ENCODE measurements around the gene ANKRD16. TPM values are rescaled to one million over a fixed set of nuclear protein-coding genes. Genes with fewer than 3 reads are reported as not detected.
A peak's percentile ranks its signal among the peaks of the same experiment; 100 is the strongest.

The ANKRD16 gene
- total RNA-seq (1 to 10 TPM; 3.2 to 4.0 TPM), total RNA-seq (4.4 to 7.2 reads per million in 2 donors)

- no peaks in the 10 kb centered on the region for H3K27me3 Mint-ChIP-seq
- peaks cover 2% of the 10 kb centered on the region for H3K36me3 Mint-ChIP-seq (ENCODE audit: low read depth)
- H3K4me1 Mint-ChIP-seq: peaks cover 46% of the 10 kb centered on the region
- H3K27ac Mint-ChIP-seq: peak within 1 kb of the TSS; percentile 92
- ATAC-seq (peak; percentile 90), DNase-seq (peak; percentile 97 to 98 (median 98))
- H3K9me3 ChIP-seq (ENCODE audit: control insufficient read depth, low read length, poor library complexity, severe bottlenecking): no peaks in the 10 kb centered on the region
- peak within 1 kb of the TSS; percentile 94 for H3K4me3 Mint-ChIP-seq
These were observed at the start of gene ANKRD16, which contains the start of gene FBH1 for GRCh38 chr10:5889624-5890451. Gene ANKRD16 (minus strand): TSS chr10:5889893. CDS start chr10:5889354, 539 bp downstream. Gene FBH1 (plus strand): TSS chr10:5890243. CDS start chr10:5890346, 103 bp downstream.

GRCh38 chr10:5938291-5938690, 48.6 kb upstream of the ANKRD16 start:
- ATAC-seq: no peak

GRCh38 chr10:5937016-5937415, 47.3 kb upstream of the ANKRD16 start:
- Mint-ChIP-seq H3K4me1 (peaks cover 6% of the 10 kb centered on the region), H3K27me3 (no peaks in the 10 kb centered on the region), H3K36me3 (ENCODE audit: low read depth) (peaks cover 16% of the 10 kb centered on the region), H3K4me3 (no peak overlapping the region), H3K27ac (no peak overlapping the region)
- ATAC-seq (no peak), DNase-seq (no peak)
- H3K9me3 ChIP-seq (ENCODE audit: control insufficient read depth, low read length, poor library complexity, severe bottlenecking): no peaks in the 10 kb centered on the region

More at GRCh38 chr10:5938291-5938690, 48.6 kb upstream of the ANKRD16 start:
- Mint-ChIP-seq H3K27me3 (no peaks in the 10 kb centered on the region), H3K36me3 (ENCODE audit: low read depth) (peaks cover 13% of the 10 kb centered on the region), H3K4me1 (peaks cover 6% of the 10 kb centered on the region), H3K4me3 (no peak overlapping the region), H3K27ac (peak overlapping the region; percentile 84)
- DNase-seq: no peak
- H3K9me3 ChIP-seq (ENCODE audit: control insufficient read depth, low read length, poor library complexity, severe bottlenecking): no peaks in the 10 kb centered on the region

- H3K4me1 Mint-ChIP-seq: peaks cover 2% of the 10 kb centered on the region
- ATAC-seq (no peak), DNase-seq (no peak)
- H3K27ac Mint-ChIP-seq: no peak overlapping the region
- peaks cover 16% of the 10 kb centered on the region for H3K36me3 Mint-ChIP-seq (ENCODE audit: low read depth)
- no peaks in the 10 kb centered on the region for H3K27me3 Mint-ChIP-seq
- H3K9me3 ChIP-seq (ENCODE audit: control insufficient read depth, low read length, poor library complexity, severe bottlenecking): no peaks in the 10 kb centered on the region
- no peak overlapping the region for H3K4me3 Mint-ChIP-seq
These were observed 45.9 kb upstream of the ANKRD16 start for GRCh38 chr10:5935628-5936027.

GRCh38 chr10:5933909-5934546, 44.3 kb upstream of the ANKRD16 start:
- peaks cover 16% of the 10 kb centered on the region for H3K36me3 Mint-ChIP-seq (ENCODE audit: low read depth)
- H3K27me3 Mint-ChIP-seq: no peaks in the 10 kb centered on the region
- H3K4me3 Mint-ChIP-seq: no peak overlapping the region
- peaks cover 2% of the 10 kb centered on the region for H3K4me1 Mint-ChIP-seq
- DNase-seq (no peak), ATAC-seq (no peak)
- no peaks in the 10 kb centered on the region for H3K9me3 ChIP-seq (ENCODE audit: control insufficient read depth, low read length, poor library complexity, severe bottlenecking)
- H3K27ac Mint-ChIP-seq: peak overlapping the region; percentile 57

GRCh38 chr10:5932345-5932744, 42.7 kb upstream of the ANKRD16 start:
- Mint-ChIP-seq H3K4me3 (no peak overlapping the region), H3K36me3 (ENCODE audit: low read depth) (peaks cover 8% of the 10 kb centered on the region), H3K27ac (no peak overlapping the region), H3K27me3 (no peaks in the 10 kb centered on the region), H3K4me1 (no peaks in the 10 kb centered on the region)
- no peak for DNase-seq
- no peaks in the 10 kb centered on the region for H3K9me3 ChIP-seq (ENCODE audit: control insufficient read depth, low read length, poor library complexity, severe bottlenecking)
- no peak for ATAC-seq

- peaks cover 3% of the 10 kb centered on the region for H3K36me3 Mint-ChIP-seq (ENCODE audit: low read depth)
- peak overlapping the region; percentile 16 for H3K27ac Mint-ChIP-seq
These were observed 40.6 kb upstream of the ANKRD16 start for GRCh38 chr10:5930272-5930671.

GRCh38 chr10:5929442-5929841, 39.7 kb upstream of the ANKRD16 start:
- no peak for DNase-seq
- H3K27me3 Mint-ChIP-seq: no peaks in the 10 kb centered on the region
- no peaks in the 10 kb centered on the region for H3K9me3 ChIP-seq (ENCODE audit: control insufficient read depth, low read length, poor library complexity, severe bottlenecking)
- no peak for ATAC-seq
- H3K4me1 Mint-ChIP-seq: no peaks in the 10 kb centered on the region
- H3K27ac Mint-ChIP-seq: no peak overlapping the region
- H3K36me3 Mint-ChIP-seq (ENCODE audit: low read depth): peaks cover 7% of the 10 kb centered on the region
- no peak overlapping the region for H3K4me3 Mint-ChIP-seq

More at GRCh38 chr10:5930272-5930671, 40.6 kb upstream of the ANKRD16 start:
- no peak for ATAC-seq
- Mint-ChIP-seq H3K4me1 (no peaks in the 10 kb centered on the region), H3K4me3 (no peak overlapping the region), H3K27me3 (no peaks in the 10 kb centered on the region)
- H3K9me3 ChIP-seq (ENCODE audit: control insufficient read depth, low read length, poor library complexity, severe bottlenecking): no peaks in the 10 kb centered on the region
- DNase-seq: no peak

GRCh38 chr10:5927306-5927705, 37.6 kb upstream of the ANKRD16 start:
- H3K27ac Mint-ChIP-seq: no peak overlapping the region

GRCh38 chr10:5924889-5925288, 35.2 kb upstream of the ANKRD16 start:
- no peak overlapping the region for H3K4me3 Mint-ChIP-seq
- peaks cover 4% of the 10 kb centered on the region for H3K4me1 Mint-ChIP-seq
- peaks cover 11% of the 10 kb centered on the region for H3K36me3 Mint-ChIP-seq (ENCODE audit: low read depth)
- ATAC-seq (no peak), DNase-seq (no peak)
- no peaks in the 10 kb centered on the region for H3K27me3 Mint-ChIP-seq
- H3K9me3 ChIP-seq (ENCODE audit: control insufficient read depth, low read length, poor library complexity, severe bottlenecking): no peaks in the 10 kb centered on the region
- no peak overlapping the region for H3K27ac Mint-ChIP-seq

More at GRCh38 chr10:5927306-5927705, 37.6 kb upstream of the ANKRD16 start:
- Mint-ChIP-seq H3K4me3 (no peak overlapping the region), H3K4me1 (no peaks in the 10 kb centered on the region), H3K36me3 (ENCODE audit: low read depth) (peaks cover 7% of the 10 kb centered on the region), H3K27me3 (no peaks in the 10 kb centered on the region)
- DNase-seq (no peak), ATAC-seq (no peak)
- no peaks in the 10 kb centered on the region for H3K9me3 ChIP-seq (ENCODE audit: control insufficient read depth, low read length, poor library complexity, severe bottlenecking)

- H3K36me3 Mint-ChIP-seq (ENCODE audit: low read depth): peaks cover 14% of the 10 kb centered on the region
- no peaks in the 10 kb centered on the region for H3K27me3 Mint-ChIP-seq
- H3K9me3 ChIP-seq (ENCODE audit: control insufficient read depth, low read length, poor library complexity, severe bottlenecking): no peaks in the 10 kb centered on the region
- ATAC-seq: no peak
- DNase-seq: no peak
- no peak overlapping the region for H3K4me3 Mint-ChIP-seq
- no peak overlapping the region for H3K27ac Mint-ChIP-seq
- peaks cover 4% of the 10 kb centered on the region for H3K4me1 Mint-ChIP-seq
These were observed 32.1 kb upstream of the ANKRD16 start for GRCh38 chr10:5921746-5922145.

- H3K36me3 Mint-ChIP-seq (ENCODE audit: low read depth): peaks cover 15% of the 10 kb centered on the region
- no peak for ATAC-seq
- H3K27ac Mint-ChIP-seq: no peak overlapping the region
- H3K9me3 ChIP-seq (ENCODE audit: control insufficient read depth, low read length, poor library complexity, severe bottlenecking): no peaks in the 10 kb centered on the region
- peaks cover 9% of the 10 kb centered on the region for H3K4me1 Mint-ChIP-seq
- H3K27me3 Mint-ChIP-seq: no peaks in the 10 kb centered on the region
- no peak for DNase-seq
- H3K4me3 Mint-ChIP-seq: no peak overlapping the region
These were observed 29.9 kb upstream of the ANKRD16 start for GRCh38 chr10:5919568-5919967.

- no peaks in the 10 kb centered on the region for H3K9me3 ChIP-seq (ENCODE audit: control insufficient read depth, low read length, poor library complexity, severe bottlenecking)
- ATAC-seq (no peak), DNase-seq (no peak)
- Mint-ChIP-seq H3K27ac (no peak overlapping the region), H3K36me3 (ENCODE audit: low read depth) (peaks cover 16% of the 10 kb centered on the region), H3K4me1 (peaks cover 12% of the 10 kb centered on the region), H3K4me3 (no peak overlapping the region), H3K27me3 (no peaks in the 10 kb centered on the region)
These were observed 29.1 kb upstream of the ANKRD16 start for GRCh38 chr10:5918763-5919162.

Data from T-helper 17 cell (primary cell).